ENCODE measurements around the gene SLC39A8.
A peak's percentile ranks its signal among the peaks of the same experiment; 100 is the strongest.
"Not testable (repeated sequence)": the region's sequence is repeated elsewhere in the genome, so short reads cannot be mapped to it uniquely, and the experiment has no call there.

The SLC39A8 gene

GRCh38 chr4:102387552-102388150, 42.4 kb upstream of the SLC39A8 start:
- Histone ChIP-seq H3K79me1 (ENCODE audit: low read depth, low read length) (no peaks in the 10 kb centered on the region), H3K4me2 (ENCODE audit: insufficient read depth, low read length, poor library complexity, severe bottlenecking) (no peak overlapping the region), H3K18ac (ENCODE audit: low read length) (no peak overlapping the region), H2BK12ac (ENCODE audit: low read length) (no peak overlapping the region), H3K36me3 (replicated peaks in 1 of 2; ENCODE audit: control insufficient read depth in 2 of 2, insufficient read depth in 2 of 2, low read length in 2 of 2) (no peaks in the 10 kb centered on the region), H2BK15ac (ENCODE audit: low read length) (no peak overlapping the region), H2AFZ (ENCODE audit: low read length) (no peak overlapping the region), H3K27ac (replicated peaks; ENCODE audit: low read length) (no peak overlapping the region), H3K9ac (ENCODE audit: low read depth, low read length, poor library complexity) (no peak overlapping the region), H3K9me3 (replicated peaks in 1 of 2; ENCODE audit: control insufficient read depth in 2 of 2, insufficient read depth in 1 of 2, low read depth in 1 of 2, low read length in 2 of 2) (no peaks in the 10 kb centered on the region), H3K4me3 (ENCODE audit: low read length in 2 of 2) (no peak overlapping the region), H3K14ac (ENCODE audit: low read length) (no peak overlapping the region), H3K4ac (ENCODE audit: low read length) (no peak overlapping the region), H4K91ac (ENCODE audit: low read depth, low read length, poor library complexity) (no peak overlapping the region), H3K4me1 (ENCODE audit: control insufficient read depth in 2 of 2, insufficient read depth in 1 of 2, low read depth in 1 of 2, low read length in 2 of 2) (no peaks in the 10 kb centered on the region), H2BK120ac (ENCODE audit: low read depth, low read length) (no peak overlapping the region), H4K8ac (ENCODE audit: low read depth, low read length) (no peak overlapping the region), H2AK5ac (ENCODE audit: low read depth, low read length) (no peak overlapping the region), H2BK5ac (ENCODE audit: low read length) (no peak overlapping the region), H3K27me3 (ENCODE audit: control insufficient read depth in 3 of 3, insufficient read depth in 3 of 3, low read depth in 1 of 3, low read length in 3 of 3) (no peaks in the 10 kb centered on the region), H3K23ac (ENCODE audit: low read depth, low read length, poor library complexity) (no peak overlapping the region)
- no peak for DNase-seq (ENCODE audit: low spot score)
- WGBS, 2 donors (ENCODE audit: extremely low coverage in 2 of 2, insufficient read length in 2 of 2, insufficient replicate concordance in 1 of 2): no CpG with 5 or more reads among the region's 2 CpGs

- H2BK120ac ChIP-seq (ENCODE audit: low read depth, low read length): no peak overlapping the region
- no peak overlapping the region for H2BK5ac ChIP-seq (ENCODE audit: low read length)
- WGBS, 2 donors (ENCODE audit: extremely low coverage in 2 of 2, insufficient read length in 2 of 2, insufficient replicate concordance in 1 of 2): no CpG with 5 or more reads among the region's 3 CpGs
- no peak for DNase-seq (ENCODE audit: low spot score)
- H3K27ac ChIP-seq (replicated peaks; ENCODE audit: low read length): no peak overlapping the region
- no peaks in the 10 kb centered on the region for H3K9me3 ChIP-seq (replicated peaks in 1 of 2; ENCODE audit: control insufficient read depth in 2 of 2, insufficient read depth in 1 of 2, low read depth in 1 of 2, low read length in 2 of 2)
- no peaks in the 10 kb centered on the region for H3K79me1 ChIP-seq (ENCODE audit: low read depth, low read length)
- no peak overlapping the region for H3K18ac ChIP-seq (ENCODE audit: low read length)
- no peak overlapping the region for H3K23ac ChIP-seq (ENCODE audit: low read depth, low read length, poor library complexity)
- no peaks in the 10 kb centered on the region for H3K36me3 ChIP-seq (replicated peaks in 1 of 2; ENCODE audit: control insufficient read depth in 2 of 2, insufficient read depth in 2 of 2, low read length in 2 of 2)
- H3K4me1 ChIP-seq (ENCODE audit: control insufficient read depth in 2 of 2, insufficient read depth in 1 of 2, low read depth in 1 of 2, low read length in 2 of 2): no peaks in the 10 kb centered on the region
- no peak overlapping the region for H3K4me2 ChIP-seq (ENCODE audit: insufficient read depth, low read length, poor library complexity, severe bottlenecking)
- H2BK12ac ChIP-seq (ENCODE audit: low read length): no peak overlapping the region
- no peak overlapping the region for H3K14ac ChIP-seq (ENCODE audit: low read length)
- H4K91ac ChIP-seq (ENCODE audit: low read depth, low read length, poor library complexity): no peak overlapping the region
- H2BK15ac ChIP-seq (ENCODE audit: low read length): no peak overlapping the region
- no peak overlapping the region for H2AK5ac ChIP-seq (ENCODE audit: low read depth, low read length)
- H3K4me3 ChIP-seq (ENCODE audit: low read length in 2 of 2): no peak overlapping the region
- H2AFZ ChIP-seq (ENCODE audit: low read length): no peak overlapping the region
- H3K4ac ChIP-seq (ENCODE audit: low read length): no peak overlapping the region
- H3K27me3 ChIP-seq (ENCODE audit: control insufficient read depth in 3 of 3, insufficient read depth in 3 of 3, low read depth in 1 of 3, low read length in 3 of 3): no peaks in the 10 kb centered on the region
- no peak overlapping the region for H4K8ac ChIP-seq (ENCODE audit: low read depth, low read length)
- no peak overlapping the region for H3K9ac ChIP-seq (ENCODE audit: low read depth, low read length, poor library complexity)
Observed at GRCh38 chr4:102386966-102387365, 41.7 kb upstream of the SLC39A8 start.

- H2BK15ac ChIP-seq (ENCODE audit: low read length); H3K4me2 ChIP-seq (ENCODE audit: insufficient read depth, low read length, poor library complexity, severe bottlenecking); H3K9ac ChIP-seq (ENCODE audit: low read depth, low read length, poor library complexity); H3K23ac ChIP-seq (ENCODE audit: low read depth, low read length, poor library complexity); H3K36me3 ChIP-seq (replicated peaks in 1 of 2; ENCODE audit: control insufficient read depth in 2 of 2, insufficient read depth in 2 of 2, low read length in 2 of 2); H2BK120ac ChIP-seq (ENCODE audit: low read depth, low read length); H3K79me1 ChIP-seq (ENCODE audit: low read depth, low read length); H3K9me3 ChIP-seq (replicated peaks in 1 of 2; ENCODE audit: control insufficient read depth in 2 of 2, insufficient read depth in 1 of 2, low read depth in 1 of 2, low read length in 2 of 2); H4K91ac ChIP-seq (ENCODE audit: low read depth, low read length, poor library complexity); H4K8ac ChIP-seq (ENCODE audit: low read depth, low read length); H2BK5ac ChIP-seq (ENCODE audit: low read length); H3K4me1 ChIP-seq (ENCODE audit: control insufficient read depth in 2 of 2, insufficient read depth in 1 of 2, low read depth in 1 of 2, low read length in 2 of 2); H3K14ac ChIP-seq (ENCODE audit: low read length); H2AFZ ChIP-seq (ENCODE audit: low read length); H3K18ac ChIP-seq (ENCODE audit: low read length); H3K4ac ChIP-seq (ENCODE audit: low read length); H2BK12ac ChIP-seq (ENCODE audit: low read length); H3K27ac ChIP-seq (replicated peaks; ENCODE audit: low read length); H2AK5ac ChIP-seq (ENCODE audit: low read depth, low read length); H3K4me3 ChIP-seq (ENCODE audit: low read length in 2 of 2); DNase-seq (ENCODE audit: low spot score); H3K27me3 ChIP-seq (ENCODE audit: control insufficient read depth in 3 of 3, insufficient read depth in 3 of 3, low read depth in 1 of 3, low read length in 3 of 3): not testable (repeated sequence)
- WGBS, 2 donors (ENCODE audit: extremely low coverage in 2 of 2, insufficient read length in 2 of 2, insufficient replicate concordance in 1 of 2): no CpG with 5 or more reads among the region's 10 CpGs
Observed at GRCh38 chr4:102380253-102380652, 35.0 kb upstream of the SLC39A8 start.

GRCh38 chr4:102362922-102363432, 17.7 kb upstream of the SLC39A8 start:
- no peak overlapping the region for H3K4me3 ChIP-seq (ENCODE audit: low read length in 2 of 2)
- H3K9me3 ChIP-seq (replicated peaks in 1 of 2; ENCODE audit: control insufficient read depth in 2 of 2, insufficient read depth in 1 of 2, low read depth in 1 of 2, low read length in 2 of 2): peaks cover 0 to 2% of the 10 kb centered on the region in 2 donors
- H4K91ac ChIP-seq (ENCODE audit: low read depth, low read length, poor library complexity): no peak overlapping the region
- H3K27me3 ChIP-seq (ENCODE audit: control insufficient read depth in 3 of 3, insufficient read depth in 3 of 3, low read depth in 1 of 3, low read length in 3 of 3): peaks cover 0 to 4% (median 0%) of the 10 kb centered on the region in 3 experiments
- no peaks in the 10 kb centered on the region for H3K79me1 ChIP-seq (ENCODE audit: low read depth, low read length)
- no peak overlapping the region for H3K4me2 ChIP-seq (ENCODE audit: insufficient read depth, low read length, poor library complexity, severe bottlenecking)
- H3K23ac ChIP-seq (ENCODE audit: low read depth, low read length, poor library complexity): no peak overlapping the region
- no peaks in the 10 kb centered on the region for H3K36me3 ChIP-seq (replicated peaks in 1 of 2; ENCODE audit: control insufficient read depth in 2 of 2, insufficient read depth in 2 of 2, low read length in 2 of 2)
- H3K27ac ChIP-seq (replicated peaks; ENCODE audit: low read length): peak overlapping the region; percentile 39
- H3K18ac ChIP-seq (ENCODE audit: low read length): peak overlapping the region; percentile 15
- H3K9ac ChIP-seq (ENCODE audit: low read depth, low read length, poor library complexity): no peak overlapping the region
- no peak overlapping the region for H3K14ac ChIP-seq (ENCODE audit: low read length)
- H2BK5ac ChIP-seq (ENCODE audit: low read length): no peak overlapping the region
- H3K4me1 ChIP-seq (ENCODE audit: control insufficient read depth in 2 of 2, insufficient read depth in 1 of 2, low read depth in 1 of 2, low read length in 2 of 2): peaks cover 0 to 6% of the 10 kb centered on the region in 2 donors
- H3K4ac ChIP-seq (ENCODE audit: low read length): no peak overlapping the region
- no peak for DNase-seq (ENCODE audit: low spot score)
- no peak overlapping the region for H2BK12ac ChIP-seq (ENCODE audit: low read length)
- H2AFZ ChIP-seq (ENCODE audit: low read length): no peak overlapping the region
- WGBS, 2 donors (ENCODE audit: extremely low coverage in 2 of 2, insufficient read length in 2 of 2, insufficient replicate concordance in 1 of 2): no CpG with 5 or more reads among the region's 2 CpGs
- no peak overlapping the region for H2BK15ac ChIP-seq (ENCODE audit: low read length)
- H4K8ac ChIP-seq (ENCODE audit: low read depth, low read length): no peak overlapping the region
- no peak overlapping the region for H2AK5ac ChIP-seq (ENCODE audit: low read depth, low read length)
- H2BK120ac ChIP-seq (ENCODE audit: low read depth, low read length): no peak overlapping the region
